CD4-positive, alpha-beta T cell treated with Interleukin-6 at 100 ng/mL for 8 hours (primary cell): Measurements from ENCODE around the gene SDS.

Source experiments
- DNase-seq: peaks from one replicate; pipeline ENCODE4 v3.0.0-alpha.2; 2020; ENCODE audit warnings: mixed read lengths, low spot score

Gene SDS

GRCh38 chr12:113424915-113425823 is 21.5 kb upstream of the SDS start:
- DNase-seq = peak; percentile 30

GRCh38 chr12:113424456-113424855 is 20.8 kb upstream of the SDS start:
- DNase-seq = no peak

GRCh38 chr12:113422886-113423669 is 19.4 kb upstream of the SDS start:
- no peak for DNase-seq

- DNase-seq = no peak
These were observed 18.6 kb upstream of the SDS start, which contains the start of gene SDSL for GRCh38 chr12:113422030-113422885. Gene SDSL, plus strand, starts transcription at chr12:113422380. Its CDS starts 5,603 bp downstream, at chr12:113427983.

GRCh38 chr12:113420996-113421595 is 17.4 kb upstream of the SDS start:
- no peak for DNase-seq

- no peak for DNase-seq
These were observed 14.7 kb upstream of the SDS start for GRCh38 chr12:113418213-113418879.

GRCh38 chr12:113416091-113416754 is 12.5 kb upstream of the SDS start:
- no peak for DNase-seq

GRCh38 chr12:113414519-113415038 is 10.9 kb upstream of the SDS start:
- no peak for DNase-seq

- no peak for DNase-seq
These were observed 9.8 kb upstream of the SDS start for GRCh38 chr12:113413488-113413939.

GRCh38 chr12:113409462-113410124 is 5.9 kb upstream of the SDS start:
- no peak for DNase-seq

GRCh38 chr12:113408756-113409298 is 5.1 kb upstream of the SDS start:
- no peak for DNase-seq

GRCh38 chr12:113407931-113408600 is 4.4 kb upstream of the SDS start:
- no peak for DNase-seq

- DNase-seq = no peak
These were observed 2.0 kb upstream of the SDS start for GRCh38 chr12:113405694-113406093.

- no peak for DNase-seq
These were observed 964 bp downstream of the SDS start for GRCh38 chr12:113402586-113403260.

- no peak for DNase-seq
These were observed 2.4 kb downstream of the SDS start for GRCh38 chr12:113401066-113402000.

GRCh38 chr12:113400362-113400761 is 3.3 kb downstream of the SDS start:
- no peak for DNase-seq

GRCh38 chr12:113399490-113399889 is 4.2 kb downstream of the SDS start:
- no peak for DNase-seq
